Measurements from ENCODE around the gene ZNF662. TPM values are rescaled to one million over a fixed set of nuclear protein-coding genes. Genes with fewer than 3 reads are reported as not detected.

ZNF662 gene
- total and polyA plus RNA-seq, 7 donors: 0.32 to 3.5 (median 1.4) TPM

- TF ChIP-seq CTCF (IDR thresholded peaks at IDR 0.05): no peak
- Histone ChIP-seq H3K4me3 (no peak overlapping the region), H3K27ac (no peak overlapping the region), H3K4me1 (no peaks in the 10 kb centered on the region), H3K36me3 (ENCODE audit: insufficient read depth in 1 of 2, low read depth in 1 of 2) (no peaks in the 10 kb centered on the region), H3K27me3 (ENCODE audit: insufficient read depth in 3 of 3, low read length in 2 of 3) (peaks cover 0 to 4% (median 0%) of the 10 kb centered on the region in 3 donors), H3K9me3 (no peaks in the 10 kb centered on the region)
- intact Hi-C loops (cut with DNase I): no loop called here
- ATAC-seq: no peak
- no peak for DNase-seq
- WGBS, 3 donors: 68 to 85% (median 83%) methylated on average over 8 of the region's 8 CpGs
Observed at GRCh38 chr3:42900226-42901072, 5.5 kb upstream of the ZNF662 start.

GRCh38 chr3:42901073-42901415 lies 4.9 kb upstream of the ZNF662 start:
- H3K27me3 ChIP-seq (ENCODE audit: insufficient read depth in 3 of 3, low read length in 2 of 3): peaks cover 0 to 4% (median 0%) of the 10 kb centered on the region in 3 donors
- H3K4me3 ChIP-seq: no peak overlapping the region
- 76 to 87% (median 82%) methylated on average over 3 of the region's 3 CpGs for WGBS, 3 donors
- DNase-seq: no peak
- no peaks in the 10 kb centered on the region for H3K4me1 ChIP-seq
- no peaks in the 10 kb centered on the region for H3K9me3 ChIP-seq
- no peak for TF ChIP-seq CTCF (IDR thresholded peaks at IDR 0.05)
- H3K36me3 ChIP-seq (ENCODE audit: insufficient read depth in 1 of 2, low read depth in 1 of 2): no peaks in the 10 kb centered on the region
- H3K27ac ChIP-seq: no peak overlapping the region
- no peak for ATAC-seq
- intact Hi-C loops (cut with DNase I): no loop called here

- Histone ChIP-seq H3K27ac (no peak overlapping the region), H3K36me3 (ENCODE audit: insufficient read depth in 1 of 2, low read depth in 1 of 2) (no peaks in the 10 kb centered on the region), H3K9me3 (no peaks in the 10 kb centered on the region), H3K4me3 (no peak overlapping the region), H3K27me3 (ENCODE audit: insufficient read depth in 3 of 3, low read length in 2 of 3) (peaks cover 0 to 4% (median 0%) of the 10 kb centered on the region in 3 donors), H3K4me1 (no peaks in the 10 kb centered on the region)
- intact Hi-C loops (cut with DNase I): no loop called here
- no peak for TF ChIP-seq CTCF (IDR thresholded peaks at IDR 0.05)
- ATAC-seq (no peak), DNase-seq (no peak)
- 85 to 90% (median 88%) methylated on average over 2 of the region's 2 CpGs for WGBS, 3 donors
Observed at GRCh38 chr3:42902257-42902656, 3.7 kb upstream of the ZNF662 start.

- no peak for TF ChIP-seq CTCF (IDR thresholded peaks at IDR 0.05)
- 73 to 90% (median 85%) methylated on average over 1 of the region's 1 CpG for WGBS, 3 donors
- Histone ChIP-seq H3K27me3 (ENCODE audit: insufficient read depth in 3 of 3, low read length in 2 of 3) (peaks cover 0 to 4% (median 0%) of the 10 kb centered on the region in 3 donors), H3K4me1 (no peaks in the 10 kb centered on the region), H3K36me3 (ENCODE audit: insufficient read depth in 1 of 2, low read depth in 1 of 2) (peaks cover 2 to 8% of the 10 kb centered on the region in 2 donors), H3K4me3 (no peak overlapping the region), H3K9me3 (no peaks in the 10 kb centered on the region), H3K27ac (no peak overlapping the region)
- no peak for DNase-seq
- no peak for ATAC-seq
- intact Hi-C loops (cut with DNase I): no loop called here
Observed at GRCh38 chr3:42904076-42904475, 1.9 kb upstream of the ZNF662 start.

GRCh38 chr3:42905740-42906069 lies 237 bp upstream of the ZNF662 start:
- 8 to 10% (median 9%) methylated on average over 10 to 12 of the region's 12 CpGs for WGBS, 3 donors
- no peak for TF ChIP-seq CTCF (IDR thresholded peaks at IDR 0.05)
- ATAC-seq (no peak), DNase-seq (no peak)
- peak overlapping the region; percentile 85 for H3K4me3 ChIP-seq
- peaks cover 4 to 13% of the 10 kb centered on the region in 2 donors for H3K36me3 ChIP-seq (ENCODE audit: insufficient read depth in 1 of 2, low read depth in 1 of 2)
- H3K4me1 ChIP-seq: no peaks in the 10 kb centered on the region
- H3K9me3 ChIP-seq: peaks cover 4% of the 10 kb centered on the region
- peaks cover 0 to 4% (median 0%) of the 10 kb centered on the region in 3 donors for H3K27me3 ChIP-seq (ENCODE audit: insufficient read depth in 3 of 3, low read length in 2 of 3)
- peak overlapping the region; percentile 60 for H3K27ac ChIP-seq
- intact Hi-C loops (cut with DNase I): no loop called here
